Neural cell (in vitro differentiated cells): ENCODE measurements around the gene SLC6A3. TPM values are rescaled to one million over a fixed set of nuclear protein-coding genes. Genes with fewer than 3 reads are reported as not detected.

Experiments used
- H2AFZ ChIP-seq: fragments of 200-600, 300-800 bp; sonication (generic), shearing (Covaris generic); 2 replicates; pipeline ENCODE4 v1.6.0; 2014; ENCODE audit warnings: low read depth, mild to moderate bottlenecking, antibody characterized with exemption, low read length, moderate library complexity
- H3F3A ChIP-seq: fragments of 200-600 bp; shearing (Covaris generic); 2 replicates; pipeline ENCODE4 v1.6.1; 2016; ENCODE audit warnings: mild to moderate bottlenecking, moderate library complexity, mixed read lengths, antibody characterized with exemption, low read length; ENCODE audit not compliant: insufficient read depth, poor library complexity, severe bottlenecking
- H3K27ac ChIP-seq: fragments of 200-600, 300-800 bp; sonication (generic), shearing (Covaris generic); 2 replicates; pipeline ENCODE4 v1.5.1; 2014; ENCODE audit warnings: mild to moderate bottlenecking, low read length, moderate library complexity
- H3K27me3 ChIP-seq: fragments of 300-800, 200-600 bp; sonication (generic), shearing (Covaris generic); 2 replicates; pipeline ENCODE4 v1.6.0; 2014; ENCODE audit warnings: mild to moderate bottlenecking, low read depth, low read length, moderate library complexity; ENCODE audit not compliant: insufficient read depth
- H3K36me3 ChIP-seq: fragments of 300-800, 200-600 bp; sonication (generic), shearing (Covaris generic); 2 replicates; pipeline ENCODE4 v1.5.1; 2014; ENCODE audit warnings: mild to moderate bottlenecking, antibody characterized with exemption, low read length, moderate library complexity; ENCODE audit not compliant: insufficient read depth
- H3K4me2 ChIP-seq: fragments of 300-800, 200-600 bp; sonication (generic), shearing (Covaris generic); 2 replicates; pipeline ENCODE4 v1.6.0; 2014; ENCODE audit warnings: mild to moderate bottlenecking, low read length
- H3K4me3 ChIP-seq: fragments of 300-800, 200-600 bp; sonication (generic), shearing (Covaris generic); 2 replicates; pipeline ENCODE4 v1.5.1; 2014; ENCODE audit warnings: mild to moderate bottlenecking, low read length, moderate library complexity
- H3K79me2 ChIP-seq: fragments of 200-600 bp; shearing (Covaris generic); replicated peaks from 2 replicates; pipeline ENCODE4 v1.6.0; 2014; ENCODE audit warnings: mild to moderate bottlenecking, low read length, moderate library complexity; ENCODE audit not compliant: insufficient read depth
- H3K9ac ChIP-seq: fragments of 300-800, 200-600 bp; sonication (generic), shearing (Covaris generic); 2 replicates; pipeline ENCODE4 v1.6.1; 2016; ENCODE audit warnings: mild to moderate bottlenecking, low read length, mixed read lengths
- H3K9me2 ChIP-seq: fragments of 200-600 bp; shearing (Covaris generic); 2 replicates; pipeline ENCODE4 v1.6.1; 2016; ENCODE audit warnings: mild to moderate bottlenecking, low read length, mixed read lengths; ENCODE audit not compliant: insufficient read depth
- H3K9me3 ChIP-seq: fragments of 200-600, 300-800 bp; sonication (generic), shearing (Covaris generic); 2 replicates; pipeline ENCODE4 v1.6.1; 2016; ENCODE audit warnings: mild to moderate bottlenecking, mixed run types, low read length, moderate library complexity, mixed read lengths
- H4K20me1 ChIP-seq: fragments of 200-600 bp; shearing (Covaris generic); 2 replicates; pipeline ENCODE4 v1.6.1; 2016; ENCODE audit warnings: mild to moderate bottlenecking, mixed run types; ENCODE audit not compliant: insufficient read depth
- EP300 ChIP-seq: fragments of 450-650 bp; conservative IDR thresholded peaks from 2 replicates; pipeline ENCODE4 v1.6.1; 2014; ENCODE audit warnings: antibody characterized with exemption, mild to moderate bottlenecking, moderate library complexity; ENCODE audit not compliant: poor library complexity, severe bottlenecking
- EZH2 ChIP-seq: fragments of 200-600, 300-800 bp; shearing (Covaris generic), sonication (generic); IDR thresholded peaks from 2 replicates; pipeline ENCODE4 v1.6.1; 2014; ENCODE audit warnings: antibody characterized with exemption, low read length, borderline replicate concordance, mild to moderate bottlenecking; ENCODE audit not compliant: insufficient read depth, poor library complexity, severe bottlenecking
- MXI1 ChIP-seq: fragments of 450-650 bp; conservative IDR thresholded peaks from 2 replicates; pipeline ENCODE4 v1.6.1; 2014; ENCODE audit warnings: antibody characterized with exemption, mild to moderate bottlenecking; ENCODE audit not compliant: poor library complexity, severe bottlenecking
- POLR2AphosphoS5 ChIP-seq: IDR thresholded peaks from 2 replicates; pipeline ENCODE4 v1.6.1; 2012
- RAD21 ChIP-seq: fragments of 450-650 bp; conservative IDR thresholded peaks from 2 replicates; pipeline ENCODE4 v1.6.1; 2014; ENCODE audit warnings: antibody characterized with exemption, mild to moderate bottlenecking, moderate library complexity
- REST ChIP-seq: IDR thresholded peaks from 2 replicates; pipeline ENCODE4 v1.6.1; 2012; ENCODE audit warnings: borderline replicate concordance
- SMC3 ChIP-seq: fragments of 450-650 bp; conservative IDR thresholded peaks from 2 replicates; pipeline ENCODE4 v1.6.1; 2014; ENCODE audit warnings: antibody characterized with exemption, mild to moderate bottlenecking, moderate library complexity; ENCODE audit not compliant: poor library complexity
- TAF1 ChIP-seq: IDR thresholded peaks from 2 replicates; pipeline ENCODE4 v1.6.1; 2012; ENCODE audit warnings: low read depth
- polyA plus RNA-seq: library from polyadenylated mRNA; depleted of rRNA; stranded (reverse); fragments of >200 nt; gene quantifications from 2 replicates; pipeline ENCODE4 v1.2.3, GENCODE V29; 2014
- TF ChIP-seq, protein P1 (sequence below): fragments of 450-650 bp; IDR thresholded peaks from 2 replicates; pipeline ENCODE4 v1.5.1; 2014; ENCODE audit warnings: antibody characterized with exemption, mild to moderate bottlenecking, moderate library complexity; ENCODE audit not compliant: poor library complexity, severe bottlenecking

Gene SLC6A3
- polyA plus RNA-seq, 1 donor from 2014 or later = 0.77 TPM

DNA sequence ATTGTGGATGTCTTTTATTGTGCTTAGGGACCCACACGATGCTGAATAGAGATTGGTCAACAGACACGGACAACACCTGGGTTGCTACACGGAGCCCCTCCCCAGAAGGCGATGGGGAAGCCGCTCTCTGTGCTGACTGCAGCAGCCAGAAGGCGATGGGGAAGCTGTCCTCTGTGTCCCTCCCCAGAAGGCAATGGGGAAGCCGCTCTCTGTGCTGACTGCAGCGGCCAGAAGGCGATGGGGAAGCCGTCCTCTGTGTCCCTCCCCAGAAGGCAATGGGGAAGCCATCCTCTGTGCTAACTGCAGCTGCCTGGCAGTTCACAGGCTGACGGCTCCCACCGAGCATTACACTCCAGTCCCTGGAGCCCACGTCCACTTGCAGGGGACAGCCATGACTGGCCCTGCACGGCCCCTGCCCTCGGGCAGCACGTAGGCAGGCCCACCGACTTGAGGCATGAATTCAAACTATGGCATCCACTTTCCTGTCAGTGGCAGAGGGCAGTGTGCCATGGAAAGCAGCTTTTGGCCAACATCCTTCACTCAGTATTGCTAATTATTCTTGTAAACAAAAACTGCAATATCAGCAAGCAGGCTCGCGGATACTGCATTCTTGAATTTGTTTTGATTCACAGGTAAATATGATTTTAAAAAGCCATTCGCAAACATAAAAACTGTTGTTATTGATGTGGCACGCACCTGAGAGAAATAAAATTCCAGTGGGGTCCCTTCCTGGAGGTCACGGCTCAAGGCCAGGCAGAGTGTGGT, 52.3 kb downstream of the SLC6A3 start:
- no peak overlapping the region for H3K4me2 ChIP-seq
- no peak overlapping the region for H3K27ac ChIP-seq
- H3K79me2 ChIP-seq = no peaks in the 10 kb centered on the region
- H3K9me2 ChIP-seq = no peaks in the 10 kb centered on the region
- H3F3A ChIP-seq = no peaks in the 10 kb centered on the region
- H3K27me3 ChIP-seq = peaks cover 14% of the 10 kb centered on the region
- no peaks in the 10 kb centered on the region for H3K9me3 ChIP-seq
- TF ChIP-seq, protein P1, sequence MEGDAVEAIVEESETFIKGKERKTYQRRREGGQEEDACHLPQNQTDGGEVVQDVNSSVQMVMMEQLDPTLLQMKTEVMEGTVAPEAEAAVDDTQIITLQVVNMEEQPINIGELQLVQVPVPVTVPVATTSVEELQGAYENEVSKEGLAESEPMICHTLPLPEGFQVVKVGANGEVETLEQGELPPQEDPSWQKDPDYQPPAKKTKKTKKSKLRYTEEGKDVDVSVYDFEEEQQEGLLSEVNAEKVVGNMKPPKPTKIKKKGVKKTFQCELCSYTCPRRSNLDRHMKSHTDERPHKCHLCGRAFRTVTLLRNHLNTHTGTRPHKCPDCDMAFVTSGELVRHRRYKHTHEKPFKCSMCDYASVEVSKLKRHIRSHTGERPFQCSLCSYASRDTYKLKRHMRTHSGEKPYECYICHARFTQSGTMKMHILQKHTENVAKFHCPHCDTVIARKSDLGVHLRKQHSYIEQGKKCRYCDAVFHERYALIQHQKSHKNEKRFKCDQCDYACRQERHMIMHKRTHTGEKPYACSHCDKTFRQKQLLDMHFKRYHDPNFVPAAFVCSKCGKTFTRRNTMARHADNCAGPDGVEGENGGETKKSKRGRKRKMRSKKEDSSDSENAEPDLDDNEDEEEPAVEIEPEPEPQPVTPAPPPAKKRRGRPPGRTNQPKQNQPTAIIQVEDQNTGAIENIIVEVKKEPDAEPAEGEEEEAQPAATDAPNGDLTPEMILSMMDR = no peak
- no peak for TF ChIP-seq TAF1
- TF ChIP-seq EZH2 = no peak
- no peak for TF ChIP-seq REST
- no peak for TF ChIP-seq RAD21
- TF ChIP-seq EP300 = no peak
- TF ChIP-seq SMC3 = no peak
- no peak overlapping the region for H2AFZ ChIP-seq
- H3K4me3 ChIP-seq = no peak overlapping the region
- H3K9ac ChIP-seq = no peak overlapping the region
- no peaks in the 10 kb centered on the region for H3K36me3 ChIP-seq
- no peaks in the 10 kb centered on the region for H4K20me1 ChIP-seq

GRCh38 chr5:1392261-1392660, 53.0 kb downstream of the SLC6A3 start:
- H4K20me1 ChIP-seq = no peaks in the 10 kb centered on the region
- H2AFZ ChIP-seq = no peak overlapping the region
- TF ChIP-seq EZH2 = no peak
- TF ChIP-seq RAD21 = no peak
- TF ChIP-seq EP300 = no peak
- TF ChIP-seq TAF1 = no peak
- TF ChIP-seq, protein P1 = no peak
- no peak for TF ChIP-seq SMC3
- no peak for TF ChIP-seq MXI1
- TF ChIP-seq POLR2AphosphoS5 = no peak
- no peak for TF ChIP-seq REST

More at GRCh38 chr5:1392261-1392660, 53.0 kb downstream of the SLC6A3 start:
- no peaks in the 10 kb centered on the region for H3K79me2 ChIP-seq
- H3K4me2 ChIP-seq = no peak overlapping the region
- H3F3A ChIP-seq = no peaks in the 10 kb centered on the region
- no peaks in the 10 kb centered on the region for H3K36me3 ChIP-seq
- no peak overlapping the region for H3K9ac ChIP-seq
- no peaks in the 10 kb centered on the region for H3K9me2 ChIP-seq
- peaks cover 22% of the 10 kb centered on the region for H3K27me3 ChIP-seq
- no peaks in the 10 kb centered on the region for H3K9me3 ChIP-seq
- H3K27ac ChIP-seq = no peak overlapping the region
- no peak overlapping the region for H3K4me3 ChIP-seq
